Coronary artery (tissue), 2 donors: ENCODE results near the gene PANX2.

Source experiments
- DNase-seq: peaks from one replicate; pipeline ENCODE4 v3.0.0-alpha.2; 2017; ENCODE audit warnings: low spot score
- H3K27ac ChIP-seq, 2 donors: fragments of 200-600 bp; sonication (generic); one replicate each; pipeline ENCODE4 v1.5.1; 2016 to 2019
- H3K4me3 ChIP-seq: fragments of 200-600 bp; sonication (generic); 2 replicates; pipeline ENCODE4 v1.5.1; 2016; ENCODE audit warnings: mild to moderate bottlenecking, moderate library complexity
- TF ChIP-seq, protein P1 (sequence below): fragments of 200-600 bp; sonication (generic); IDR thresholded peaks from one replicate; pipeline ENCODE4 v1.5.1; 2019; ENCODE audit warnings: antibody characterized with exemption

The PANX2 gene

DNA sequence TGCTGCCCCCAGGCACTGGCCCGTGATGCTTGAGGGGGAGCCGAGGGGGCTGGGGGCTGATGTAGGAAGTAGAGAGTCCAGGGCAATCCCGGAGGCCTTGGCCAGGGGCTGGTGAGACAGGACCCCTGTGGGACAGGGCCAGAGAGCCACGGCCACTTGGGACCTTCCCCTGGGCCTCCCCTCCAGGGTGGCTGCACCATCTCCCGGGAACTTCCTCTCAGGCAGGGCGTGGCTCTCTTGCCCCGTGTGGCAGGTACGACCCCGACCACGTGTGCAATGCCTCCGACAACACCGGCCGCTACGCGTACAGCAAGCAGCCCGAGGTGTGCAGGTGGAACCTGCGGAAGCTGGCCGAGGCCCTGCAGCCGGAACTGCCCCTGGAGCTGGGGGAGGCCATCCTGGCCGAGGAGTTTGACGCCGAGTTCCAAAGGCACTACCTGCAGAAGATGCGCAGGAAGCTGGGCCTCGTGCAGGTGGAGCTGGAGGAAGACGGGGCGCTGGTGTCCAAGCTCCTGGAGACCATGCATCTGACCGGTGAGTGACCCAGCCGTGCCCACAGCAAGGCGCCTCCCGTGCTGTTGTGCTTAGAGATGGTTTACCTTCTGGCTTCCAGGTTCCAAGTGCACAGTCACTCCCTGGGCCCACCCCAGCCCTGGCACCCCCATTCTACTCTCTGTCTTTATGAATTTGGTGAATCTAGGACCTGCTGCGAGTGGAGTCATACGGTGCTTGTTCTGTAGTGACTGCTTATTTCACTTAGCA lies 40.0 kb downstream of the PANX2 start:
- Histone ChIP-seq H3K4me3 (no peak overlapping the region), H3K27ac (no peak overlapping the region)
- TF ChIP-seq, protein P1, sequence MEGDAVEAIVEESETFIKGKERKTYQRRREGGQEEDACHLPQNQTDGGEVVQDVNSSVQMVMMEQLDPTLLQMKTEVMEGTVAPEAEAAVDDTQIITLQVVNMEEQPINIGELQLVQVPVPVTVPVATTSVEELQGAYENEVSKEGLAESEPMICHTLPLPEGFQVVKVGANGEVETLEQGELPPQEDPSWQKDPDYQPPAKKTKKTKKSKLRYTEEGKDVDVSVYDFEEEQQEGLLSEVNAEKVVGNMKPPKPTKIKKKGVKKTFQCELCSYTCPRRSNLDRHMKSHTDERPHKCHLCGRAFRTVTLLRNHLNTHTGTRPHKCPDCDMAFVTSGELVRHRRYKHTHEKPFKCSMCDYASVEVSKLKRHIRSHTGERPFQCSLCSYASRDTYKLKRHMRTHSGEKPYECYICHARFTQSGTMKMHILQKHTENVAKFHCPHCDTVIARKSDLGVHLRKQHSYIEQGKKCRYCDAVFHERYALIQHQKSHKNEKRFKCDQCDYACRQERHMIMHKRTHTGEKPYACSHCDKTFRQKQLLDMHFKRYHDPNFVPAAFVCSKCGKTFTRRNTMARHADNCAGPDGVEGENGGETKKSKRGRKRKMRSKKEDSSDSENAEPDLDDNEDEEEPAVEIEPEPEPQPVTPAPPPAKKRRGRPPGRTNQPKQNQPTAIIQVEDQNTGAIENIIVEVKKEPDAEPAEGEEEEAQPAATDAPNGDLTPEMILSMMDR = no peak
- no peak for DNase-seq

DNA sequence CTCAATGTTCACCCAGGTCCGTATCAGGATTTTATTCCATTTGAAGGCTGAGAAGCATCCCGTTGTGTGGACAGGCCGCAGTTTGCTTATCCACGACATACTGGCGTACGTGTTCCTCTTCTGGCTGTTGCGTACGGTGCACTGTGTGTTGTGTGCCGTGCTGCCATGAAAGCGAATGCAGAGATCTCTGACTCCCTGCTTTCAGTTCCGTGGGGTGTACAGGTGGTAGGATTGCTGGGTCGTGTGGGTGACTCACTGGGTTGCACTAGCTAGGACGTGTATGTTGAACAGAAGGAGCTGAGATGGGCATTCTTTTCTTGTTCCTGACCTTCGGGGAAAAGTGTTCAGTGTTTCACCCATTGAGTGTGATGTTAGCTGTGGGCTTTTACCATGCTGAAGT lies 40.6 kb downstream of the PANX2 start:
- Histone ChIP-seq H3K4me3 (no peak overlapping the region), H3K27ac (no peak overlapping the region)
- DNase-seq = no peak
- TF ChIP-seq, protein P1 = no peak

DNA sequence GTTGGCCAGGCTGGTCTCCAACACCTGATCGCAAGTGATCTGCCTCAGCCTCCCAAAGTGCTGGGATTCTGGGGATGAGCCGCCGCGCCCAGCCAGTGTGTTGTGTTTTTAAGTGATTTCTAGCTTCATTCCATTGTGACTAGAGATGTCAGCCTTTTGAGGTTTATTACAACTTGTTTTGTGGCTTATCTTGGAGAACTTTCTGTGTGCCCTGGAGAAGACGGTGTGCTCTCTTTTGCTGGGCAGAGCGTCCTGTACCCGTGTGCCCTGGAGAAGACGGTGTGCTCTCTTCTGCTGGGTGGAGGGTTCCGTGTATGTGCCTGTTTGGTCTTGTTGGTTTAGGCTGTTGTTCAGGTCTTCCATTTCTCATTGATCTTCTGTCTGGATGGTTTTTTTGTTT lies 42.7 kb downstream of the PANX2 start:
- H3K27ac ChIP-seq = no peak overlapping the region
- no peak for DNase-seq
- no peak overlapping the region for H3K4me3 ChIP-seq
- TF ChIP-seq, protein P1 = no peak

DNA sequence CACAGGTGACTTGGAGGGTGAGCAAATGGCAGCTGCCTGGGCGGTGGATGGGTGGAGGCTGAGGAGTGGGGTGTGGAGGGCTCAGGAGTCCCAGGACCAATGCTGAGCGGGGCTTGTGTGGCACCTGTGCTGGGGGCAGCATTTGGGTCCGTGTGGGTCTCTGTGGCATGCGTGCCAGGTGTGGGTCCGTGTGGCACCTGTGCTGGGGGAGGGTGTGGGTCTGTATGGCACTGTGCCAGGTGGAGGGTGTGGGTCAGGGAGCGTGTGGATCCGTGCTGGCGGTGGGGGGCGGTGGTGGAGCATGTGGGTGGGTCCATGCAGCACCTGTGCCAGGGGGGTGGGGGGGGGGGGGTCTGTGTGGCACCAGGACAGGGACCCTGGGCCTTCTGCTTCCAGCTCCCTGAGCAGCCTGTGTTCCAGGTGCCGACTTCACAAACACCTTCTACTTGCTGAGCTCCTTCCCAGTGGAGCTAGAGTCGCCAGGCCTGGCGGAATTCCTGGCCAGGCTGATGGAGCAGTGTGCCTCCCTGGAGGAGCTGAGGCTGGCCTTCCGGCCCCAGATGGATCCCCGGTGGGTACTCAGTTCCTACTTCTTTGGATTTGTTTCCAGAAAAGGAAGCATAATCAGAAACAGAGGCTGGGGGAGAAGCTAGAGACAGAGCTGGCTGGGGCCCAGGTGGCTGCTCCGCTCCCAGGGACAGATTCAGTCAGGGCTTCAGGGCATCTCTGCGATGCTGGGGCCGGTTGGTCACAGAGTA lies 44.9 kb downstream of the PANX2 start:
- DNase-seq = no peak
- Histone ChIP-seq H3K27ac (no peak overlapping the region), H3K4me3 (no peak overlapping the region)
- TF ChIP-seq, protein P1 = no peak

DNA sequence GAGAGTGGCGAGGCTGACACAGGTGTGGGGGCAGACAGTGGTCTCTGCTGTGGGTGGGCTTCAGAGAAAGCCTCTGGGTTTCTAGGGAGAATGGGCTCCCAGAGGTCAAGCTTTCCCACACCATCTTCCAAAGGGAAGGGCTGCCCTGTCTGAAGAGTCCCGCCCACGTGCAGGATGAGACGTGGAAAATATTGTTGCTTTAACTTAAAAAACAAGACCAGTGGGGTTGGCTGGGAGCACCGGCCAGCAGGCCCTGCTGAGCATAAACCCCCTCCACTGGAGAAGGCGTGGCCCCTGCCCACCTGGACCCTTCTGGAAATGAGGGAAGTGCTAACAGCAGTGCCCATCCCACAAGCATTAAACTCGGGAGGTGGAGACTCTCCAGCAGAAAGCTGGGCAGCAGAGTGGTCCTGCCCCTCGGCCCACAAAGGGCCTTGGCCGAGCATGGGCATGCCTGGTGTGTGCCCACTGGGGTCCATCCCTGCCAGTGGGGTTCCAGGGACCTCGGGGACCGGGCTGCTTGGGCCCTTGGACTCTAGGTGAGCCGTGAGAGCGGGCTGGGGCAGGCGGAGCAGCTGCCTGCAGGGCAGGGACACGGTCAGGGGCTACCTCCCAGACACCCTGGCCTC lies 45.6 kb downstream of the PANX2 start:
- TF ChIP-seq, protein P1 = no peak
- no peak for DNase-seq
- Histone ChIP-seq H3K27ac (no peak overlapping the region), H3K4me3 (no peak overlapping the region)

DNA sequence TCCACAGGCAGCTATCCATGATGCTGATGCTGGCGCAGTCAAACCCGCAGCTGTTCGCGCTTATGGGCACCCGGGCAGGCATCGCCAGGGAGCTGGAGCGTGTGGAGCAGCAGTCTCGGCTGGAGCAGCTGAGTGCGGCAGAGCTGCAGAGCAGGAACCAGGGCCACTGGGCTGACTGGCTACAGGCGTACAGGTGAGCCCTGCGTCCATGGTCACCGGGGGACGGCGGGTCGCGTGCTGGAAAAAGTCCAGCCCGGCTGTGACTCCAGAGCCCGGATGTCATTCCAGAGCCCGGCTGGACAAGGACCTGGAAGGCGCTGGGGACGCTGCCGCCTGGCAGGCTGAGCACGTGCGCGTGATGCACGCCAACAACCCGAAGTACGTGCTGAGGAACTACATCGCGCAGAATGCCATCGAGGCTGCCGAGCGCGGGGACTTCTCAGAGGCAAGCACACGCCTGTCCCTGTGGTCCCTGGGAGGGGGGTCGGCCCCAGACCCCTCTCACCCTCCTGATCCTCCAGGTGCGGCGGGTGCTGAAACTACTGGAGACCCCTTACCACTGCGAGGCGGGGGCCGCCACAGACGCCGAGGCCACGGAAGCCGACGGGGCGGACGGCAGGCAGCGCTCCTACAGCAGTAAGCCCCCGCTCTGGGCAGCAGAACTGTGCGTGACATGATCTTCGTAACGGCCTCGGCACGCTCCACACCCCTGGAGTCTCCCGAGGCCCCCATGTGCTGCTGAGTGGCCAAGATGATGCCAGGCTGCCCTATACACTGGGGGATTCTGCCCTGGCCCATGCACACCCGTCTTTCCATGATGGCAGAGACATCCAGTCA lies 46.4 kb downstream of the PANX2 start:
- TF ChIP-seq, protein P1 = no peak
- no peak for DNase-seq
- H3K4me3 ChIP-seq = no peak overlapping the region
- H3K27ac ChIP-seq = no peak overlapping the region
